SK-MEL-5 (cell line): ENCODE data around the gene PTPRA. TPM values are rescaled to one million over a fixed set of nuclear protein-coding genes. Genes with fewer than 3 reads are reported as not detected.
"Not testable (repeated sequence)": the region's sequence is repeated elsewhere in the genome, so short reads cannot be mapped to it uniquely, and the experiment has no call there.

Experiments
- DNase-seq: peaks from one replicate; pipeline ENCODE4 v3.0.0-alpha.2; 2016; ENCODE audit warnings: low read depth, low spot score
- in situ Hi-C: cut with HindIII; loops from 2 replicates; pipeline ENCODE4 v1.10.0; 2016; ENCODE audit warnings: low sequenced_read_pairs, high pct_unique_total_duplicates, low pct_unique_long_range_greater_than_20kb
- total RNA-seq: library from RNA; depleted of rRNA; stranded (reverse); fragments of >200 nt; shearing (Covaris generic); gene quantifications from 2 replicates; pipeline ENCODE4 v1.2.3, GENCODE V29; 2014

PTPRA gene
- total RNA-seq, 1 experiment from 2014 or later, result 35.2 TPM

GRCh38 chr20:3010985-3011723, 137.9 kb downstream of the PTPRA start:
- DNase-seq, result no peak
- in situ Hi-C loops, result no loop called here

- in situ Hi-C loops, result no loop called here
- DNase-seq, result no peak
Measured at GRCh38 chr20:3011752-3012151, 138.5 kb downstream of the PTPRA start.

- DNase-seq, result no peak
- in situ Hi-C loops, result no loop called here
Measured at GRCh38 chr20:3013771-3014170, 140.5 kb downstream of the PTPRA start.

GRCh38 chr20:3014179-3014578, 140.9 kb downstream of the PTPRA start:
- no peak for DNase-seq
- in situ Hi-C loops, result no loop called here

- no peak for DNase-seq
- in situ Hi-C loops, result no loop called here
Measured at GRCh38 chr20:3014662-3015061, 141.4 kb downstream of the PTPRA start.

GRCh38 chr20:3015302-3015701, 142.0 kb downstream of the PTPRA start:
- in situ Hi-C loops, DNase-seq: not testable (repeated sequence)

- in situ Hi-C loops, result no loop called here
- no peak for DNase-seq
Measured at GRCh38 chr20:3021327-3021726, 148.0 kb downstream of the PTPRA start.

GRCh38 chr20:3021777-3022176, 148.5 kb downstream of the PTPRA start:
- in situ Hi-C loops, result no loop called here
- DNase-seq, result no peak

- DNase-seq, in situ Hi-C loops: not testable (repeated sequence)
Measured at GRCh38 chr20:3022559-3023490, 149.5 kb downstream of the PTPRA start.

- in situ Hi-C loops, result no loop called here
- DNase-seq, result no peak
Measured at GRCh38 chr20:3027987-3028386, 154.7 kb downstream of the PTPRA start.

GRCh38 chr20:3031524-3032147, 158.4 kb downstream of the PTPRA start:
- DNase-seq, result no peak
- in situ Hi-C loops, result no loop called here

GRCh38 chr20:3032624-3033023, 159.3 kb downstream of the PTPRA start:
- no peak for DNase-seq
- in situ Hi-C loops, result no loop called here

- in situ Hi-C loops, result no loop called here
- no peak for DNase-seq
Measured at GRCh38 chr20:3037654-3038053, 164.4 kb downstream of the PTPRA start.

GRCh38 chr20:3038454-3038853, 165.2 kb downstream of the PTPRA start:
- no peak for DNase-seq
- in situ Hi-C loops, result no loop called here

- in situ Hi-C loops, result no loop called here
- no peak for DNase-seq
Measured at GRCh38 chr20:3039426-3039825, 166.1 kb downstream of the PTPRA start.

- in situ Hi-C loops, result no loop called here
- no peak for DNase-seq
Measured at GRCh38 chr20:3040086-3040485, 166.8 kb downstream of the PTPRA start.

GRCh38 chr20:3041854-3042409, 168.7 kb downstream of the PTPRA start:
- in situ Hi-C loops, result no loop called here

GRCh38 chr20:3042625-3043024, 169.3 kb downstream of the PTPRA start:
- in situ Hi-C loops, result no loop called here

More at GRCh38 chr20:3041854-3042409, 168.7 kb downstream of the PTPRA start:
- DNase-seq, result no peak

More at GRCh38 chr20:3042625-3043024, 169.3 kb downstream of the PTPRA start:
- no peak for DNase-seq
